ENCODE results near the gene DOP1B. TPM values are rescaled to one million over a fixed set of nuclear protein-coding genes. Genes with fewer than 3 reads are reported as not detected.
A peak's percentile ranks its signal among the peaks of the same experiment; 100 is the strongest.

Gene DOP1B
- total RNA-seq, 1 donor from 2014 or later: 23.1 TPM

DNA sequence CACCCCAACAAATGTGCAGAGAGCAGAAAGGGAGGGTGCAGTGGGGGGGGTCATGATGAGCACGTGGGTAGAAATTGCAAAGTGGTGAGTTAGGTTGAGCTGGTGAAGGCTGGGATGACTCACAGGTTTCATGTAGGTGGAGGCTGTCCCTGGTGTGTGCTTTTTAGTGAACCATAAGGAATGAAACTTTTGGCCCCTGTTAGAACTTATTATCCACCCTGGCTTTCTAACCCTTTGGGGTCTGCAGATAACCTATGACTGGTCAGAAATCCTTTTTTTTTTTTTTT lies 46.9 kb downstream of the DOP1B start:
- peaks cover 8% of the 10 kb centered on the region for H3K36me3 Mint-ChIP-seq (ENCODE audit: low read depth)
- no peak overlapping the region for H3K4me3 Mint-ChIP-seq (ENCODE audit: unreplicated experiment)
- H3K27ac Mint-ChIP-seq (ENCODE audit: unreplicated experiment): peak overlapping the region; percentile 89
- TF ChIP-seq, protein P1, sequence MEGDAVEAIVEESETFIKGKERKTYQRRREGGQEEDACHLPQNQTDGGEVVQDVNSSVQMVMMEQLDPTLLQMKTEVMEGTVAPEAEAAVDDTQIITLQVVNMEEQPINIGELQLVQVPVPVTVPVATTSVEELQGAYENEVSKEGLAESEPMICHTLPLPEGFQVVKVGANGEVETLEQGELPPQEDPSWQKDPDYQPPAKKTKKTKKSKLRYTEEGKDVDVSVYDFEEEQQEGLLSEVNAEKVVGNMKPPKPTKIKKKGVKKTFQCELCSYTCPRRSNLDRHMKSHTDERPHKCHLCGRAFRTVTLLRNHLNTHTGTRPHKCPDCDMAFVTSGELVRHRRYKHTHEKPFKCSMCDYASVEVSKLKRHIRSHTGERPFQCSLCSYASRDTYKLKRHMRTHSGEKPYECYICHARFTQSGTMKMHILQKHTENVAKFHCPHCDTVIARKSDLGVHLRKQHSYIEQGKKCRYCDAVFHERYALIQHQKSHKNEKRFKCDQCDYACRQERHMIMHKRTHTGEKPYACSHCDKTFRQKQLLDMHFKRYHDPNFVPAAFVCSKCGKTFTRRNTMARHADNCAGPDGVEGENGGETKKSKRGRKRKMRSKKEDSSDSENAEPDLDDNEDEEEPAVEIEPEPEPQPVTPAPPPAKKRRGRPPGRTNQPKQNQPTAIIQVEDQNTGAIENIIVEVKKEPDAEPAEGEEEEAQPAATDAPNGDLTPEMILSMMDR (IDR thresholded peaks at IDR 0.05): no peak
- DNase-seq (ENCODE audit: low spot score): peak; percentile 12
- peaks cover 36% of the 10 kb centered on the region for H3K4me1 Mint-ChIP-seq (ENCODE audit: low read depth)
- no peaks in the 10 kb centered on the region for H3K9me3 Mint-ChIP-seq (ENCODE audit: low read depth)
- no peaks in the 10 kb centered on the region for H3K27me3 Mint-ChIP-seq (ENCODE audit: low read depth)

DNA sequence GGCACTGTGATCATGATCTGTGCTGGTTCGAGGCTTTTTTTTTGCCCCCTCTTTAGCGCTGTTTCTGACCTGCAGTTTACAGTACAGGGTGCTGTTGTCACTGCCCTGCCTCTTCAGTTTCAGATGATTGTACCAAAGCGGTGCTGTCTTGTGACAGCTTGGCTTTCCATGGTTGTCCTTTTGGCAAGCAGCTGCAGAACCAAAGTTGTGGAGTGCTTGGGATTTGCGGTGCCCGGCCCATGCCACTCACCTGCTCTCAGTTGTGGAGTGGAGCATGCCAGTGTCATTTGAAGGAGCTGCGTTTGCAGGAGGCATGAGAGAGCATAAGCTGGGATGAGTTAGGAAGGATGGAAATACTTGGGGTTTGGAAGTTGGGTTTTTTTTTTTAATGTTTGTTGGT lies 48.4 kb downstream of the DOP1B start:
- H3K27me3 Mint-ChIP-seq (ENCODE audit: low read depth): no peaks in the 10 kb centered on the region
- no peak overlapping the region for H3K27ac Mint-ChIP-seq (ENCODE audit: unreplicated experiment)
- H3K4me3 Mint-ChIP-seq (ENCODE audit: unreplicated experiment): no peak overlapping the region
- TF ChIP-seq, protein P1 (IDR thresholded peaks at IDR 0.05): no peak
- DNase-seq (ENCODE audit: low spot score): no peak
- H3K9me3 Mint-ChIP-seq (ENCODE audit: low read depth): no peaks in the 10 kb centered on the region
- peaks cover 6% of the 10 kb centered on the region for H3K36me3 Mint-ChIP-seq (ENCODE audit: low read depth)
- peaks cover 44% of the 10 kb centered on the region for H3K4me1 Mint-ChIP-seq (ENCODE audit: low read depth)

DNA sequence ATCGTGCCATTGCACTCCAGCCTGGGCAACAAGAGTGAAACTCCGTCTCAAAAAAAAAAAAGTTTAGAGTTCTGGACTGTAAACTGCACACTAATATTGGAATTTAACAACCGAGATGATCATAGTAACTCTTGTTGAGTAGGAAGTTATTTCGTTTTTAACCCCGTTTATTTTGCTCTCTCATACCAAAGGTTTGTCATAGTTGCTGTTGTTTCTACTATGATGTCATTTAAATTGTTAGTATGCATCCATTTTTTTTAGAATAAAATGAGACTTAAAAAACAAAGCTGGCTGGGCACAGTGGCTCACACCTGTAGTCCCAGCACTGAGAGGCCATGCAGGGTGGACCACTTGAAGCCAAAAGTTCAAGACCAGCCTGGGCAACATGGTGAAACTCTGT lies 49.3 kb downstream of the DOP1B start:
- Mint-ChIP-seq H3K9me3 (ENCODE audit: low read depth) (no peaks in the 10 kb centered on the region), H3K4me3 (ENCODE audit: unreplicated experiment) (no peak overlapping the region), H3K4me1 (ENCODE audit: low read depth) (peaks cover 54% of the 10 kb centered on the region), H3K36me3 (ENCODE audit: low read depth) (peaks cover 4% of the 10 kb centered on the region), H3K27me3 (ENCODE audit: low read depth) (no peaks in the 10 kb centered on the region), H3K27ac (ENCODE audit: unreplicated experiment) (no peak overlapping the region)
- no peak for DNase-seq (ENCODE audit: low spot score)
- TF ChIP-seq, protein P1 (IDR thresholded peaks at IDR 0.05): no peak

Other genes with a start within 250 kb of the DOP1B start
- gene SETD4, start 96.3 kb upstream of the DOP1B start, total RNA-seq: 10.9 to 14.4 TPM (median 11.9 TPM) in 3 replicates
- gene CBR1, start 86.8 kb upstream of the DOP1B start, total RNA-seq: 17.6 to 23.6 TPM (median 19.7 TPM) in 3 replicates
- gene CBR3, start 21.7 kb upstream of the DOP1B start, total RNA-seq: 3.4 to 7.4 TPM (median 3.5 TPM) in 3 replicates
- 21.0 to 24.4 TPM (median 23.1 TPM) in 3 replicates for gene MORC3, start 163.4 kb downstream of the DOP1B start, total RNA-seq
- 2.6 to 7.9 TPM (median 3.6 TPM) in 3 replicates for gene CHAF1B, start 228.6 kb downstream of the DOP1B start, total RNA-seq

Data from chondrocyte (in vitro differentiated cells).